GM19023 (cell line): ENCODE data around the gene P3H3.

Experiments
- ATAC-seq: cut with Tn5 transposase; IDR thresholded peaks from one replicate; pipeline ENCODE4 v1.9.1; 2021; ENCODE audit warnings: mild to moderate bottlenecking, moderate library complexity; ENCODE audit not compliant: unreplicated experiment

Gene P3H3

GRCh38 chr12:6826125-6826733, 2.0 kb upstream of the P3H3 start:
- no peak for ATAC-seq

GRCh38 chr12:6826734-6827436, 1.3 kb upstream of the P3H3 start:
- ATAC-seq: no peak

GRCh38 chr12:6827437-6827911, 733 bp upstream of the P3H3 start:
- no peak for ATAC-seq

GRCh38 chr12:6828781-6829535, 751 bp downstream of the P3H3 start:
- ATAC-seq: no peak

- ATAC-seq: no peak
Observed at GRCh38 chr12:6829536-6830220, 1.5 kb downstream of the P3H3 start.

- no peak for ATAC-seq
Observed at GRCh38 chr12:6830286-6830890, 2.2 kb downstream of the P3H3 start.

- no peak for ATAC-seq
Observed at GRCh38 chr12:6830999-6831398, 2.8 kb downstream of the P3H3 start.

GRCh38 chr12:6831450-6831995, 3.3 kb downstream of the P3H3 start:
- ATAC-seq: no peak

GRCh38 chr12:6832125-6832524, 3.9 kb downstream of the P3H3 start:
- no peak for ATAC-seq

GRCh38 chr12:6833189-6833890, 5.1 kb downstream of the P3H3 start:
- ATAC-seq: no peak

- ATAC-seq: no peak
Observed at GRCh38 chr12:6834254-6834653, 6.0 kb downstream of the P3H3 start.

- ATAC-seq: no peak
Observed at GRCh38 chr12:6834873-6835272, 6.7 kb downstream of the P3H3 start.

GRCh38 chr12:6836851-6837250, 8.6 kb downstream of the P3H3 start:
- ATAC-seq: no peak

- ATAC-seq: no peak
Observed at GRCh38 chr12:6837370-6838060, 9.3 kb downstream of the P3H3 start.

GRCh38 chr12:6838854-6839253, 10.6 kb downstream of the P3H3 start:
- ATAC-seq: no peak

GRCh38 chr12:6839482-6840201, 11.4 kb downstream of the P3H3 start:
- ATAC-seq: peak; percentile 85

- no peak for ATAC-seq
Observed at GRCh38 chr12:6840330-6840729, 12.1 kb downstream of the P3H3 start.

GRCh38 chr12:6840761-6841515, 12.7 kb downstream of the P3H3 start, which contains the start of gene GNB3:
Gene GNB3 (plus strand): TSS chr12:6840925. CDS start chr12:6841288, 363 bp downstream.
- ATAC-seq: no peak
